Lower leg skin (tissue), 3 donors: ENCODE results near the gene TRMU.

Experiments used
- POLR2A ChIP-seq, 2 donors: fragments of 450-650 bp; IDR thresholded peaks; one replicate each; pipeline ENCODE4 v1.6.1; 2016 to 2017; ENCODE audit warnings: antibody characterized with exemption in 2 of 2, mild to moderate bottlenecking in 1 of 2, moderate library complexity in 1 of 2
- TF ChIP-seq, protein P1 (sequence below), 3 donors: fragments of 450-650 bp; IDR thresholded peaks; one replicate each; pipeline ENCODE4 v1.5.1; 2016; ENCODE audit warnings: antibody characterized with exemption in 3 of 3, mild to moderate bottlenecking in 3 of 3, moderate library complexity in 2 of 3

DNA sequence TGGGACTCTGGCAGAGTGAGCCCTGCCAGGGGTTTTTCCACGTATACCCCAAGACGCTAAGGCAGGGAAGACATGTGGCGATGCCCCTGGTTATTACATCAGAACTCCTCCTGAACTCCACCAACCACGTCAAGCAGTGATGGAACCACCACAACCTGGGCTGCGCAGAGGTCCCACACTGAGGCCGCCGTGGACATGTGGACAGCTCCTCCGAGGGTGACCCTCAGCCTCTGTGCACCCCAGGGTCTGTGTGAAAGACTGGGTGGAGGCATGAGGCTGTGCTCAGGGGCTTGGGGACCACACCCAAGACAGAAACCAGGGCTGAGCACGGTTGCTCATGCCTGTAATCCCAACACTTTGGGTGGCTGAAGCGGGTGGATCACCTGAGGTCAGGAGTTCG is 52.2 kb downstream of the TRMU start:
- no peak for TF ChIP-seq POLR2A (IDR thresholded peaks at IDR 0.05)
- TF ChIP-seq, protein P1, sequence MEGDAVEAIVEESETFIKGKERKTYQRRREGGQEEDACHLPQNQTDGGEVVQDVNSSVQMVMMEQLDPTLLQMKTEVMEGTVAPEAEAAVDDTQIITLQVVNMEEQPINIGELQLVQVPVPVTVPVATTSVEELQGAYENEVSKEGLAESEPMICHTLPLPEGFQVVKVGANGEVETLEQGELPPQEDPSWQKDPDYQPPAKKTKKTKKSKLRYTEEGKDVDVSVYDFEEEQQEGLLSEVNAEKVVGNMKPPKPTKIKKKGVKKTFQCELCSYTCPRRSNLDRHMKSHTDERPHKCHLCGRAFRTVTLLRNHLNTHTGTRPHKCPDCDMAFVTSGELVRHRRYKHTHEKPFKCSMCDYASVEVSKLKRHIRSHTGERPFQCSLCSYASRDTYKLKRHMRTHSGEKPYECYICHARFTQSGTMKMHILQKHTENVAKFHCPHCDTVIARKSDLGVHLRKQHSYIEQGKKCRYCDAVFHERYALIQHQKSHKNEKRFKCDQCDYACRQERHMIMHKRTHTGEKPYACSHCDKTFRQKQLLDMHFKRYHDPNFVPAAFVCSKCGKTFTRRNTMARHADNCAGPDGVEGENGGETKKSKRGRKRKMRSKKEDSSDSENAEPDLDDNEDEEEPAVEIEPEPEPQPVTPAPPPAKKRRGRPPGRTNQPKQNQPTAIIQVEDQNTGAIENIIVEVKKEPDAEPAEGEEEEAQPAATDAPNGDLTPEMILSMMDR (IDR thresholded peaks at IDR 0.05) = no peak
